Thyroid gland (tissue), 4 donors: ENCODE data around the gene ROPN1L.

Experiments
- CTCF ChIP-seq, 6 experiments: fragments of 200-600 bp in 3 of 6; fragments of 450-650 bp in 3 of 6; sonication (generic) in 3 of 6; IDR thresholded peaks; one replicate each; pipeline ENCODE4 v1.5.1; 2016 to 2019; ENCODE audit warnings: antibody characterized with exemption in 6 of 6, mild to moderate bottlenecking in 2 of 6, inconsistent platforms in 1 of 6, moderate library complexity in 1 of 6
- POLR2A ChIP-seq, 2 donors: fragments of 450-650 bp; IDR thresholded peaks; one replicate each; pipeline ENCODE4 v1.6.1; 2017; ENCODE audit warnings: antibody characterized with exemption in 2 of 2, mild to moderate bottlenecking in 2 of 2, moderate library complexity in 1 of 2

DNA sequence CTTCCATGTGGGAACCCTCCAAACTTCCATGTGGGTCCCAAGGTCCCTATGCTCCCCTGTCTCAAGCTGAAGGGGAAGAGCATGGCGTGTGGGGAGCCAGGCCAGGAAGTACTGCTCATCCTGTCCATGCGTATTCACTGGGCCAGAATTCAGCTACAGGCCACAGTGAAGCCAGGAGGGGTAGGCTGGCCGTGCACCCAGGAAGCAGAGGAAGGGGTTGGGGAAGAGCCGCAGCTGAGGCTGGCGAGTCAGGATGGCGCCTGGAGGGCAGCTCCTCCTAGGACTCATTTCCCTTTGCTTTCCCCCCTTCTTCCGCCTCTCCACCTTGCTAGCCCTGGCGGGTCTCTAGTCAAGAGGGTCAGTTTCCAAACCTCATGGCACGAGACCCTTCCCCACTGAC lies 57.4 kb downstream of the ROPN1L start:
- TF ChIP-seq CTCF (IDR thresholded peaks at IDR 0.05) (no peak), POLR2A (IDR thresholded peaks at IDR 0.05) (no peak)
